ENCODE data around the gene CCNE1. TPM values are rescaled to one million over a fixed set of nuclear protein-coding genes. Genes with fewer than 3 reads are reported as not detected.
A peak's percentile ranks its signal among the peaks of the same experiment; 100 is the strongest.

Gene CCNE1
- total and polyA plus RNA-seq, 2 of the 13 experiments (the other 11 are each of a cell fraction or from before 2014, with no cell fraction given): 16.0 to 50.6 TPM

GRCh38 chr19:29858000-29858596 lies 46.3 kb downstream of the CCNE1 start (continued):
- TF ChIP-seq PATZ1 (CRISPR knock-in tag; IDR thresholded peaks at IDR 0.05) (peak; percentile 50; the same call in 1 of the 2 replicates), ZNF503 (CRISPR knock-in tag; IDR thresholded peaks at IDR 0.05) (no peak), XRCC5 (optimal IDR thresholded peaks at IDR 0.05; ENCODE audit: low read length) (peak; percentile 58), CTCF (CRISPR knock-in tag; IDR thresholded peaks at IDR 0.05) (peak; percentile 82), SALL1 (CRISPR knock-in tag; IDR thresholded peaks at IDR 0.05) (no peak), ZNF646 (CRISPR knock-in tag; IDR thresholded peaks at IDR 0.05) (no peak), XBP1 (CRISPR knock-in tag; IDR thresholded peaks at IDR 0.05) (no peak), FOXA1 (IDR thresholded peaks at IDR 0.05) (no peak), FOXA1 (CRISPR knock-in tag; IDR thresholded peaks at IDR 0.05) (no peak), MATR3 (CRISPR knock-in tag; IDR thresholded peaks at IDR 0.05) (no peak)
